Fibroblast of skin of back (primary cell): Measurements from ENCODE around the gene SSX2IP.

Experiments used
- DNase-seq: peaks from one replicate; pipeline ENCODE4 v3.0.0-alpha.2; 2013

The SSX2IP gene

DNA sequence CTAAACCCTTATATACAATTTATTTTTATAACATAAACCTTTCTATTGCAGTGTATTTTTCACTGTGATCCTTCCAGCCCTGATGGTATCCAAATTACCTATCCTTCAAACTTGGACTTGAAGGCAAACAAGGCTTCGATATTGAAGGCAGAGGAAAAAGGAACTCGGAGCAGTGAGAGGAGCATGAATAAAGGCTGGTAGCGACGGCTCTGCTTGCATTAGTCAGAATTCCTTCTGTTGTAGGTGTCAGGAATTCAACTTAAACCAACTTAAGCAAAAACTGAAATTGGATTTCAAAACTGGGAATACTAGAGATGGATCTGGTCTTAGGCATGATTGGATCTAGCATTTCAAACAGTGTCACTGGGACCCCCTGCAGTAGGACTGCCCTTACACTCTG lies 17.8 kb upstream of the SSX2IP start:
- no peak for DNase-seq

DNA sequence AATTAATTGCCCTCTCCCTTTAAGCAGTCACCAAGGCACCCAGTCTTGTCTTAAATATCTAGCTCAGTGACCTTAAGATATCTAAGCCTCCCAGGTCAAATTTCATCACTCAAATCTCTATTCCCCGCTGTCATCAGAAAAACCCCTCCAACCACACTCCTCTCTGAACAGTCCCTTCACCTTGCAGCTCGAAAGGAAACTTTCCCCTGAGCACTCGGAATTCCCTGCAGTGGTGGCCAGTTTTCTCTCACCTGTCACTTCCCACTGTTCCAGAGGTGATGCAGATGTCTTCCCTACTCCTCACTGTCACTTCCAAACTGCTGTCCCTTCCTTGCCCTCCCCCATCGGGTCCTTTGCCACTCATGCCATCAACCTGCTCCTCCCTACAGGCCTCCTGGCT lies 15.3 kb upstream of the SSX2IP start:
- no peak for DNase-seq

DNA sequence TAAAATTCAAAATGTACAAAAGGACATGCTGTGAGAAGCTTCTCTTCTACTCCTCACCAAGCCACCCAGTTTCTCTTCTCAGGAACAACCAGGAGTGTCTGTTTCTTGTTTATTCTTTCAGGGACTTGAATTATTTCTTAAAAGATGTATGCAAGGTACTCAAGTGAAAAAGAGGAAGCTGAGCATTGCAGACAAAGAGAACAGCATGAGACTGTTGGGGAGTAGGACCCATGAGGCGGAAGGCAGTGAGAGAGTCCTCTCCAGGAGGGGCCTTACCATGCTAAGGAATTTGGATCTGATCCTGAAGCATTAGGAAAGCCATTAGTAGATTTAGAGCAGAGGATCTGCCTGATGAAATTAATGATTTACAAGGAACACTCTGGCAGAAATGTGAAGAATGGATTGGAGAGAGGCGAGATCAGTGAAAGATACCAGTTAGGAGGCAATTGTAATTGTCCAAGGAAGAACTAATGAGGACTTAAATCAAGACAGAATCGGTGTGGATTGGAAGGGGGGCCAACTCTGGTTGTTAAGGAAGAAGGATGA lies 14.7 kb upstream of the SSX2IP start:
- DNase-seq: no peak

GRCh38 chr1:84703431-84703830 lies 13.2 kb upstream of the SSX2IP start:
- no peak for DNase-seq

- no peak for DNase-seq
These were observed 11.9 kb upstream of the SSX2IP start for GRCh38 chr1:84702143-84702542.

DNA sequence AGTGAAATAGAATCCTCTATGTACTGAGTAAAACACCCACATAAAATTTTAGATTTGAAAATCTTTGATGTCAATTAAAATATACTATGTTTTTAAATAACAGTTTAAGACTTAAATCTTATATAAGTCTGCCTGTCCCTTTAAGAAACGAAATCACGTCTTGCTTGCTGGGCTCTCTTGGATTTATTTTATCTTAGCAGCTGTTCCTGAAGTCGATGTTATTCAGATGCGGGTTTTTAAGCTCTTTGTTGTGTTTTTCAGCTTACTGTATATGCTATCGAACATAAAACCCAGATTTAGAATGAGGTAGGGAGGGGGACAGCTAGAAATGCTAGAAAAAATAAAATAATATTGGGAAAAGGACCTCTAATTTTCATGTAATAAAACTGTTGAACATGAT lies 11.1 kb upstream of the SSX2IP start:
- no peak for DNase-seq

- no peak for DNase-seq
These were observed 9.8 kb upstream of the SSX2IP start for GRCh38 chr1:84700070-84700469.

DNA sequence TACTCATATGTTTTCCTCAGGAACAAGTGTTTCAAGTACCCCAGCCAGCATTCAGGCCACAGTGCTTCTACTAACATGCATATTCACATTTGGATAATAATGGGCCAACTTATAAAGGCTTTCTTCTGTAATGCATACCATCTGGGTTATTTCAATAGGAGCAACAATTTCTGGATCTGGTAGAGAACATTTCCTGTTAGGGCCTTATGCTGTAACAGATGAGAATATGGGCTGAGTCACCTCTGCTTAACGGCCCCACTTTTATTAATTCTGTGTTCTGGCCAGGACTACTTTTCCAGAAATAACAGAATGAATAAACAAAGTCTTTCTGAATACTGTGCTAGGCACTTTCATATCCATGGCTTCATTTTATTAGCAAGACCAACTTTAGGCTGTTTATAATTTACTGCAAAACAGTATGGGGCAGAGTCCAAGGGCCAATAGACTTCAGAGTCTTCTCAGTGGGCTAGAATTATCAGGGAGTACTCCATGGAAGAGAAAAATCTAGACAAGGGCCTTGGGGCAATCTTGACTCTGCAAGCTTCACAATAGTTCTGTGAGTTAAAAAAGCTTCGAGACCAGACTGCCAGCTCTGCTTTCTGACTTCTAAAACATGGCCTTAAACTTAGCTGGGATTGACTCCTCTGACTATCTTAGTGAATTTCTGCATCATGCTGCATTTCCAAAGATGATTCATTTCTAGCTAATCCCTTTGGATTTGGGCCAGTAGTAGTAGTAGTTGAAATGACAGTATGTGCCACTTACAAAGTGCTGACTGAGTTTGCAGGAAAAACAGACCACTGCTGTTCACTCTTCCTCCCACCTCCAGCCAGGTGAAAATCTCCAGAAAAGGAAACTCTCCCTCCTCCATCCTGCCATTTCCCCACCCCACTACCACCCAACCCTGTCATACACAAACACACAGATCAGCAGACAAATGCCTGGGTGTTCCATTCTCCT lies 8.2 kb upstream of the SSX2IP start:
- peak; percentile 94 for DNase-seq

- DNase-seq: no peak
These were observed 3.5 kb upstream of the SSX2IP start for GRCh38 chr1:84693785-84694184.

DNA sequence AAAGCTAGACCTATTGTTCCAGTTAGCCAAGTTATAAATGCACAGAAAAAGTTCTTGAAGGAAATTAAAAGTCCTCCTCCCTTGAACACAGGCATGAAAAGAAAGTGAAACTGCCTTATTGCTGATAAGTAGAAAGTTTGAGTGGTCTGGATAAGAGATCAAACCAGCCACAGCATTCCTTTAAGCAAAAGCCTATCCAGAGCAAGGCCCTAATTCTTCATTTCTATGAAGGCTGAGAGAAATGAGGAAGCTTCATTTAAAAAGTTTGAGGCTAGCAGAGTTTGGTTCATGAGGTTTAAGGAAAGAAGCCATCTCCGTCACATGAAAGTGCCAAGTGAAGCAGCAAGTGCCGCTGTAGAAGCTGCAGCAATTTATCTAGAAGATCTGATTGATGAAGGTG lies 2.7 kb upstream of the SSX2IP start:
- DNase-seq: no peak

GRCh38 chr1:84692391-84692790 lies 2.1 kb upstream of the SSX2IP start:
- no peak for DNase-seq

DNA sequence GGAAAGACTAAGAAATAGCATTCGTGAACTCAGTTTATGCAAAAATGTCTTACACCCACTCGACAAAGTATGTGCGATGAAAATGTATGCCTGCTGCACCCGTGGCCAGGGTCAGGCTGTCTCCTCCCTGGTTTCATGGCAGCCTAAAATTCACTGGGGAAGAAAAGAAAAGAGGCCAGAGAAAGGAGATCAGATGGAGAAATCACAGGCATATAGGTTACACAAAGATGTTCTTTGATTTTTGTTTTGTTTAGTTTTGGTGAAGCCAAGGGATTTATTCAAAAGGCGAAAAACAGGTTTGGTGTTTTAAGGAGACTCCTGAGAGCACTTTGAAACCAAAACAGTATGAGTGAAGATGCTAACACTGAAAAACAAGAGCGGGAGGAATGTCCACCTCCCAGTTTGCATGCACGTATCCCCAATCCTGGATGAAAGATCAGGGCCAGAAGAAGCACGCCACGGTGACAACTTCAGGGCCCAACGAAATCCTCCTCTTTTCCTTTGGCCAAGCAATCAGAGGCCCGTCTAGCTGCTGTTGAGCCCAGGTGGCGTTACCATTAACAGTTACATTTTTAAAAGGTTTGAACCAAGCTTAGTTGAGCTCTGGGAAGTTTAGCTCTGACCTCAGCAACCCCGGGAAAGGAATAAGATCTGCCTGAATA lies 992 bp upstream of the SSX2IP start:
- no peak for DNase-seq

DNA sequence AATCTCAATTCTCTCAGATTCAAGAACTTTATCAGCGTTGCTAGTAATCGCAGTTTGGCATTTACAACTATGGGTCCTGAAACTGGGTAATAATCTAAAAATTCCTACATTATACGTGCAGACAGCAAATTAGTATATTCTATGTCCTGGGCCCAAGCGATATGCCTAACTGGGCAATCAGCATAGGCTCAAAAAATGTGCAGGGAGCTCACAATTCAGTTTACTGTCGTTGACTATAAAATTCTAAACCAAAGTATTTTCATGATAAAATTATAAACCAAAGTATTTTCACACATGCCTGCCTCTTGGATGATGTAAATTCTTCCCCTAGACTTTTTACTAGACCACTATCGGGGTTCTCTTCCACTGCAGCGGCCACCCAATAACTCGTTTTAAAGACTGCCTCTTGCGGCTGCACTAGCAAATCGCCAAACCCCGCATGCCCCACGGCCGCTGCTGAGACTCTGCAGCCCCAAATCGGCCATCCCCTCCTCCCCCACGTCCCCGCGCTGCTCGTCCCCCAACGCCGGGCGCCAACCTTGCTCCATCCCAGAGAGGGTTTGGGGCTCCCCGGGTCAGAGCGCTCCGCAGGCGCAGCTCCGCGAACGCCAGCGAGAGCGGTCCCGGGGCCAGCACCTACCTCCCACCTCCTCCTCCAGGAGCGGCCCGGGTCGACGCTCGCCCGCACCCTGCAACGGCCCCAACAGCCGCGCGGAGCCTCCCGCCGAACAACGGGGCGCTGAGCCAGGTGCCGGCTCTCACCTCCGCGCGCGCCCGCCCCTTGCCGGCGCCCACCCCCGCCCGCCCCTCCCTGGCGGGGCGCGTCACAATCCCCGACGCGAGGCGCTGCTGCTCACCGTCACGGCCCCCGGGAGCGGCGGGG lies 506 bp downstream of the SSX2IP start:
- peak; percentile 25 for DNase-seq

- no peak for DNase-seq
These were observed 1.7 kb downstream of the SSX2IP start for GRCh38 chr1:84688463-84689061.

- peak; percentile 20 for DNase-seq
These were observed 2.4 kb downstream of the SSX2IP start for GRCh38 chr1:84687714-84688462.

DNA sequence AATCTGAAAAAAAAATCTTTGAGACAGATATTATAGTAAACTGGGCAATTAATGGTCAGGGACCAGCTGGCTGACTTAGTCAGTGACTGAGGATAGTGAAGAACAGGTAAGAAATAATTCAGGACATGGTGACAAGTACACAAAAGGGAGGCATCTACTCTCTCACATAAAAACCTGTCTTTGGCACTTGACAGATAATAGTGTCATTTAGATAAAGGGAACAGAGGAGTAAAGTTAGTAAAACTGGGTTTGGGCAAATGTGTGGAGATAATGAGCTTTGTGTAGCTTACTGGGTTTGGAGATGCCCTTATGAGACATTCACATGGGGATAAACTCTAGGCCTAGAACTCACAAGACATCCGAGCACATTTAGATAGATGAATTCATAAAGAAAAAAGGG lies 4.0 kb downstream of the SSX2IP start:
- DNase-seq: no peak

- no peak for DNase-seq
These were observed 6.8 kb downstream of the SSX2IP start for GRCh38 chr1:84683508-84683907.

GRCh38 chr1:84682047-84682446 lies 8.2 kb downstream of the SSX2IP start:
- no peak for DNase-seq

- no peak for DNase-seq
These were observed 12.7 kb downstream of the SSX2IP start for GRCh38 chr1:84677415-84678099.

DNA sequence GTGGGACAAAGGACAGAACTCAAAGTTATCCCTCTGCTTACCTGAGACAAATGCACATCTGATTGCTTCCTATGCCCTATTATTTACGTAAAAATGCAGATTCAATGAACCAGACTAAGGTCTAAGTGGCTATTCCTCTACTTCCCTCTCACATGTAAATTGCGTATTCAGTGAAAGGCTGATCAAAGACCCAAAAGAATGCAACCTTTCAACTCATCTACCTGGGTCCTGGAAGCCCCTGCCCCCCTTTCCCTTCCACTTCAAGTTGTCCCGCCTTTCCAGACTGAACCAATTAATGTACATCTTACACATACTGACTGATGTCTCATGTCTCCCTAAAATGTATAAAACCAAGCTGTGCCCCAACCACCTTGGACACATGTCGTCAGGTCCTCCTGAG lies 14.6 kb downstream of the SSX2IP start:
- no peak for DNase-seq

DNA sequence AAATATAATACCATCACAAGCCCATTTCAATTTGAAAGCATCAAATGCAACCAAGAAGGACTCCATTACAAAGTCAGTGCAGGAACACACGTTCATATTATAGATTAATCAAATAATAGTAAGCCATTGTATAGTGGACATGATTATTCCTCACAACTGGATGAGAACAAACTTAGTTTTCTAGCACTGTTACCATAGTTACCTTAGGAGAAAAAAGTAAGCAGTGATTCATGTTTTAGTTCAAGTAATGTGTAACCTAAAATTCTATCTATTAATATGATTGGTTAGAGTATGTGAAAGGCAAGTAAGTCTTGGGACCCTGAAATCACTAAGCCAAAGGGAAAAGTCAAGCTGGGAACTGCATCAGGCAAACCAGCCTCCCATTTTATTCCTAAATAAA lies 15.2 kb downstream of the SSX2IP start:
- no peak for DNase-seq
